NOMO-1 treated with DMSO at 0.1 percent for 48 hours (cell line): ENCODE results near the gene EYA3.

Experiments
- DNase-seq: peaks from one replicate; lab custom pipeline; 2025; ENCODE audit not compliant: unreplicated experiment; lab: John Stamatoyannopoulos, UW

Gene EYA3

DNA sequence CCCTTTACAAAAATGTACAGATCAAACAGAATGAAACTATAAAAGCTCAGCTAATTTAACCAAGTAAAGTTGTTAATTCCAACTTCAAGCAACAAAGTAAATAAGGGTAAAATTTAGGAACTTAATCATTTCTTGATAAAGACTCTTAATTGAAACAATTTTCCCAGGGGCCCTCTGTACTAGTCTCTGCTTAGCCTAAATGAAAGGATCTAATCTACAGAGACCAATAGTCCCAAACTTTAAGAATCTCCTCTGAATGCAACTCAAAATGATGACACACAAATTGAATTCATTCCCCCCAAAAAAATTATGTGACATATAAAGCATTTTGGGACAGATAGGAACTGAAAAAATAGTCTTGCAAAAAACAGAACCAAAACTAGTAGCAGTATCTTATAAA is 16.6 kb downstream of the EYA3 start:
- DNase-seq, result no peak

DNA sequence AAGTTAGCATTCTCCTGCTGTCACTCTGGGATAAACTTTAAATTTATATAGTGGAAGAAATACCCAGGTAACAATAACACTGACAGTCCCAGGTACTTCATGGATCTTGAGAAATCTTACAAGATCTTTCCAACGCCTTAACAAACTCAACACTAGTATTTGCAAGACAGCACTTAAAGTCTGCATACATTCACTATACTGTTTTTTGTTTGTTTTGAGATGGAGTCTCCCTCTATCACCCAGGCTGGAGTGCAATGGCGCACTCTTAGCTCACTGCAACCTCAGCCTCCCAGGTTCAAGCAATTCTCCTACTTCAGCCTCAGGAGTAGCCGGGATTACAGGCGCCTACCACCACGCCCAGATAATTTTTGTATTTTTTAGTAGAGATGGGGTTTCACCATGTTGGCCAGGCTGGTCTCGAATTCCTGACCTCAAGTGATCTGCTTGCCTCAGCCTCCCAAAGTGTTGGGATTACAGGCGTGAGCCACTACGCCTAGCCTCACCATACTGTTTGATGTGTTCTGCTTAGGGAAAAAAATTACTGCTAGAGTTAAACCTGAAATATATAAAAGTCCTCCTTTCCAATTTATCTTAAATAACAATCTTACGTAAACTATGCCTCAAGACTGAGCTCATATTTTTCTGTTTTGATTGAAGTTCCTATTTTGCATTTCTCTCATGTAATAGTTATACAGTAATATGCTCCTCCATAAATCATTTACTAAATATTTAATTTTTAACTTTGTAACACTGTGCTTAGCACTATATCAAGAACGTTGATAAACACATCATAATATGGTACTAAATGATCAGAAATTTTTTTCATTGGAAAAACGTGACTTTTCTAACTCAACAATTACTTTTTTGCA is 17.5 kb downstream of the EYA3 start:
- no peak for DNase-seq

- DNase-seq, result no peak
Observed at GRCh38 chr1:28067523-28068090, 20.8 kb downstream of the EYA3 start.

DNA sequence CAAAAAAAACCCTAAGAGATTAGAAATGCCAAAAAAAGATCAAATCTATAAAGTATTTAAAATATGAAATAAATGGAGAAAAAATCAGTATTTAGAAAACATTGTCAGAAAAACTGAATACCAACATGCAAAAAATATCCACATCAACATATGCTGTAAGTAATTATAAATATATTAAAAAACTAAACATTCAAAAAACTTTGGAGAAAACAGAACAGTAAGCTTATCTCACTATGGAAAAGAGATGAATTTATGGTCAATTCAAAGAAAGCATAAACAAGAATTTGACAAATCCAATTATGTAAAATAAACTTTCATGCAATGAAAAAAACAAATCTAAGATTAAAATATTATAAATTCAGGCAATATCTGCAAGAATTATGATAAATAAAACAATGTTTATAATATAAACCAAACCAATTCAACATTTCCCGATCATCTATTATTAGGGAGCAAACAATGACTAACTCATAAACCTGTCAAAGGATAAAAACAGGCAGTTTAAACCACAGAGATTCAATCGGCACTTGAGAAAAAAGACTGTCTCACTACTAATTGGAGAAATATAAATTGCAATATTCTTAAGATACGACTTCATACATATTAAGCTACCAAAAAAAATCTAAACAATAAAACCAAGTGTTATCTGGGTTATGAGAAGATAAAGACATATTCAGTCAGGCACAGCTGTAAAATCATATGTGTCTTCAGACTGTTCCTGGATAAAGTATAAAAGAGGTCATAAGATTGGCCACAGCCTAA is 21.8 kb downstream of the EYA3 start:
- no peak for DNase-seq

GRCh38 chr1:28064064-28064463 is 24.3 kb downstream of the EYA3 start:
- DNase-seq, result no peak

DNA sequence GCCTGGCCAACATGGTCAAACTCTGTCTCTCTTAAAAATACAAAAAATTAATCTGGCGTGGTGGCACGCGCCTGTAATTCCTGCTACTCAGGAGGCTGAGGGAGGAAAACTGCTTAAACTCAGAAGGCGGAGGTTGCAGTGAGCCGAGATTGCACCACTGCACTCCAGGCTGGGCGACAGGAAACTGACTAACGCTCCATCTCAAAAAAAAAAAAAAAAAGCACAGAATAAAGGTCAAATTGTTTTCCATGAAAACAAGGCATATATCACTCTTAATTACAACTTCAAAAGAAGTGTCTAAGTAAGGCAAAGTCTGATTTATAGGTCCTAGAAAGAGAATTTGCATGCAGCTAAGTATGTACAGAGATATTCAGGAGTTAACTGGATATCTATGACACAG is 25.6 kb downstream of the EYA3 start:
- peak; percentile 36 for DNase-seq

DNA sequence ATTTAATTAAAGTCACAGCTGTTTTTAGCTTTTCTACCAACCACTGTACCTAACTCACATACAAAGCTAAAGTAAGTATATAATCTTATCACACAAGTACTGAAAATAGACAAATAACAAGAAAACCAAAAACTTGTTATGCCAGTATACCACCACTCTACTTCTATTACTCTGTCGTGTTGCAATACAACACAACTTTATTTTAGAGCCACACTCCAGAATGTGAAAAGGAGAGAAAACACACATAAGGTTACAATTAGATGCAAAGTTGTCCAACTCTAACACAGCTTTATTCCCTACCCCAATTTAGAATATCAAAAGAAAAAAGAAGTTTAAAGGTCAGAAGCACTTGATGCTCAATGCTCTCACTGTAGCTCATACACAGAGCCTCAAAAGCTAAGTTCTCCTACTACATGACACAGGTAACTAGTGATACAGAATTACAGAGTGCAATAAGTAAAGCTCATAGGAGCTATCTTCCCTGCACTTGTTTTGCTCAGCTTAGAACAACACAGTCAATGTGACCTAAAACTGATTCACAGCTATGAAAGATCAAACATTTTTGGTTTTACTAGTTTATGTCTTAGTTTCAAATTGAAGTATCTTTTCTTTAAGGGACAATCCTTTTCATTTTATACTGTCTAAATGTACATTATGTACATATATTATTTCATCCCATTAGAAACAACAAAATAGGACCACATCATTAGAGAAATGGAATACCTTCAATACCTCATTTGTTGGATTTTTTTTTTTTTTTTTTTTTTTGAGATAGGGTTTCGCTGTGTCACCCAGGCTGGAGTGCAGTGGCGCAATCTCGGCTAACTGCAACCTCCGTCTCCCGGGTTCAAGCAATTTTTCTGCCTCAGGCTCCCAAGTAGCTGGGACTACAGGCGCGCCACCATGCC is 29.2 kb downstream of the EYA3 start:
- no peak for DNase-seq

GRCh38 chr1:28058168-28058567 is 30.2 kb downstream of the EYA3 start:
- no peak for DNase-seq

- no peak for DNase-seq
Observed at GRCh38 chr1:28056129-28056925, 32.1 kb downstream of the EYA3 start.

DNA sequence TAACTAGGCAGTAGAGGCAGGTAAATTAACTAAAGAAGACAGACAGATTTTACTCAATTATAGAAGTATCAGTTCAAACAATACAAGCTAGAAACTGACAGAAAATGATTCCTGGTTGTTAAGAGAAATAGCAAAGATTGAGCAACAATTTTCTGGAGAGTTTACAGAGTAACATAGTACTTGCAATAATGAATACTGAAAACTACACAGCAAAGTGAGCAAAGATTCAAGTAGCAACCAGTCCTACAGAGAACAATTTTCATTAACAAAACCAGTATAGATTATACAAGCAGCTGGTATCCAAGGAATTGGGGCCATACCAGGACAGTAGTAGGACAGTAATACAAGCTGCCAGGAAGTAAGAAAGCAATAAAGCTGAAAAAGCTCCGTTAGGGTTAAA is 37.6 kb downstream of the EYA3 start:
- DNase-seq, result no peak

GRCh38 chr1:28046716-28047115 is 41.7 kb downstream of the EYA3 start:
- DNase-seq, result no peak

GRCh38 chr1:28045777-28046176 is 42.6 kb downstream of the EYA3 start:
- peak; percentile 16 for DNase-seq

GRCh38 chr1:28044399-28044798 is 44.0 kb downstream of the EYA3 start:
- no peak for DNase-seq

- no peak for DNase-seq
Observed at GRCh38 chr1:28039341-28039740, 49.1 kb downstream of the EYA3 start.

DNA sequence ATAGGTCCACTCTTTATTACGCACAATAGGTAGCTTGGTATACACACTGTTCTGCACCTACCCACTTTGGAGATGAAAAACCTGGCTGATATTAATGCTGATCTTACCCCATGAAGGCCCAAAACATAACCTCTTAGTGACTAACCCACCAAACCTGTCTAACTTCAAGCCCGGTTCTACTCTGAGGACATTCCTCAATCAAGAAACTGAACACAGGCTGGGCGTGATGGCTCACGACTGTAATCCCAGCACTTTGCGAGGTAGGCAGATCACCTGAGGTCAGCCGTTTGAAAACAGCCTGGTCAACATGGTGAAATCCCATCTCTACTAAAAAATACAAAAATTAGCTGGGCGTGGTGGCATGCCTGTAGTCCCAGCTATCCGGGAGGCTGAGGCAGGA is 50.5 kb downstream of the EYA3 start:
- no peak for DNase-seq

DNA sequence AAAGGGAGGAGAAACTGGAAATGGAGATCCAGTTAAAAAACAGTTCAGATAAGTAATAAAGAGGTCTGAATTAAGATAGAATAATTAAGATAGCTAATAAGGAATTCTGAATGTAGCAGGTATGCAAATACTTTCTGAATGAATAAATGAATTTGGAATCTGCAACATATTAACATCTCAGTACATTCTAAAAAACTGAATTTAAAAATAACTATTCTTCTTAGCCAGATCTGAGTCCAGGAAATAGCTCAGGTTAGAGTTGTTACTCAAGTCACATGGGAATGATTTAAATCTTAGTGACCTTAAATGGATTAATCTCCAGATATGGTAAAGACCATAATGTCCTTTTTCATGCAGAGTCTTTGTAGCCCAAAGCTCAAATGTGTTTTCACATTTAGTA is 51.2 kb downstream of the EYA3 start:
- no peak for DNase-seq

DNA sequence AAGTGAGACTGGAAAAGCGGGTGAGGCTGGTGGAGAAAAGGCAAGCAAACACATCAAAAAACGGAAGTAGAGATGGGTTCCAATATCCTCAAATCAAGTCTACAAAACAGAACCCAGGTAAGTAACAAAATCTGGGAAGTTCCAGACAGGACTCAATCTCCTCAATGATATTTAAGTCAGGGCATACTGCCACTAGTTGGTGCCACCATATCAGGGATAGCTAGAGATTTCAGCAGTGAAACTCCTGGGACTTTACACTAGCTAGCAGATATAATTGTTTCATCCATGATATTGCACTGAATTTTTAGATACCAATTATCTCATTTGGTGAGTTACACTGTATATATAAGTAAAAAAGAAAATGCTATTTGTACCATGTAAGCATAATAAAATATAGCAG is 52.0 kb downstream of the EYA3 start:
- no peak for DNase-seq

GRCh38 chr1:28035420-28035819 is 53.0 kb downstream of the EYA3 start:
- no peak for DNase-seq

GRCh38 chr1:28032281-28032680 is 56.1 kb downstream of the EYA3 start:
- no peak for DNase-seq

- DNase-seq, result no peak
Observed at GRCh38 chr1:28031173-28031572, 57.2 kb downstream of the EYA3 start.
